Measurements from ENCODE around the gene YEATS4.

The YEATS4 gene

GRCh38 chr12:69337311-69338090, 22.0 kb upstream of the YEATS4 start:
- peak; percentile 16 for DNase-seq (ENCODE audit: low read depth)
- no peak overlapping the region for H3K4me3 ChIP-seq (replicated peaks; ENCODE audit: low read depth, low read length)
- TF ChIP-seq, protein P1, sequence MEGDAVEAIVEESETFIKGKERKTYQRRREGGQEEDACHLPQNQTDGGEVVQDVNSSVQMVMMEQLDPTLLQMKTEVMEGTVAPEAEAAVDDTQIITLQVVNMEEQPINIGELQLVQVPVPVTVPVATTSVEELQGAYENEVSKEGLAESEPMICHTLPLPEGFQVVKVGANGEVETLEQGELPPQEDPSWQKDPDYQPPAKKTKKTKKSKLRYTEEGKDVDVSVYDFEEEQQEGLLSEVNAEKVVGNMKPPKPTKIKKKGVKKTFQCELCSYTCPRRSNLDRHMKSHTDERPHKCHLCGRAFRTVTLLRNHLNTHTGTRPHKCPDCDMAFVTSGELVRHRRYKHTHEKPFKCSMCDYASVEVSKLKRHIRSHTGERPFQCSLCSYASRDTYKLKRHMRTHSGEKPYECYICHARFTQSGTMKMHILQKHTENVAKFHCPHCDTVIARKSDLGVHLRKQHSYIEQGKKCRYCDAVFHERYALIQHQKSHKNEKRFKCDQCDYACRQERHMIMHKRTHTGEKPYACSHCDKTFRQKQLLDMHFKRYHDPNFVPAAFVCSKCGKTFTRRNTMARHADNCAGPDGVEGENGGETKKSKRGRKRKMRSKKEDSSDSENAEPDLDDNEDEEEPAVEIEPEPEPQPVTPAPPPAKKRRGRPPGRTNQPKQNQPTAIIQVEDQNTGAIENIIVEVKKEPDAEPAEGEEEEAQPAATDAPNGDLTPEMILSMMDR (IDR thresholded peaks at IDR 0.05; ENCODE audit: low read length, missing control alignments), result no peak

DNA sequence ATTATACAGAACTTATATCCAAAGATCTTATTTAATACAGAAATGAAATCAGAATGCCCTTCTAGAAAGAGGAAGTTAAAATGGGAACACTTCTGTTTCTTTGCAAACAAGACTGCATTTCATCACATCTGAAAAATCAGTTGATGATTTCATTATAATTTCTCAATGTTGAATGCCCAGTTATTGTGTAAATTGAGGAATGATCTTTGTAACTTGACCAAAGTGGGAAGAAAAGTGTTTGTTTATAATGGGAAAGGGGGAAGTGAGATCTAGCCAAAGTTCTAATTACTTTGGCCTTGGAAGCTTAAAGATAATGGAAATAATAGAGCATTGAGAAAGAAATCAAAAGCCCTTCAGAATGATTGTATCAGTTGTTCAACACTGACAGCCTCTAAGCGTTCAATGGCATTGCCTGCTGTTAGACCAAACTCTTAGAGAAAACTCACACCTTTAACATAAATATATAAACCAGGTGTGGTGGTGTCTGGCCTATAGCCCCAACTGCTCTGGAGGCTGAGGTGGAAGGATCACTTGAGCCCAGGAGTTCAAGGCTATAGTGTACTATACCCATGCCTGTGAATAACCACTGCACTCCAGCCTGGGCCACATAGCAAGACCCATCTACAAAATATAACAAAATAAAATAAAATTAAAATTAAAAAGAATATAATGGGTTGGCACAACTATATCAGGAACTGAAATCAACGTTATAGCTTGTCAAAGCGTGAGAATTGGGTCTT, 21.3 kb upstream of the YEATS4 start:
- H3K4me3 ChIP-seq (replicated peaks; ENCODE audit: low read depth, low read length), result no peak overlapping the region
- TF ChIP-seq, protein P1 (IDR thresholded peaks at IDR 0.05; ENCODE audit: low read length, missing control alignments), result no peak
- DNase-seq (ENCODE audit: low read depth), result peak; percentile 18

- DNase-seq (ENCODE audit: low read depth), result no peak
- no peak overlapping the region for H3K4me3 ChIP-seq (replicated peaks; ENCODE audit: low read depth, low read length)
- TF ChIP-seq, protein P1 (IDR thresholded peaks at IDR 0.05; ENCODE audit: low read length, missing control alignments), result no peak
Observed at GRCh38 chr12:69338936-69339335, 20.6 kb upstream of the YEATS4 start.

- H3K4me3 ChIP-seq (replicated peaks; ENCODE audit: low read depth, low read length), result no peak overlapping the region
Observed at GRCh38 chr12:69339999-69340398, 19.5 kb upstream of the YEATS4 start.

GRCh38 chr12:69341328-69341727, 18.2 kb upstream of the YEATS4 start:
- H3K4me3 ChIP-seq (replicated peaks; ENCODE audit: low read depth, low read length), result no peak overlapping the region
- no peak for DNase-seq (ENCODE audit: low read depth)
- TF ChIP-seq, protein P1 (IDR thresholded peaks at IDR 0.05; ENCODE audit: low read length, missing control alignments), result no peak

More at GRCh38 chr12:69339999-69340398, 19.5 kb upstream of the YEATS4 start:
- TF ChIP-seq, protein P1 (IDR thresholded peaks at IDR 0.05; ENCODE audit: low read length, missing control alignments), result no peak
- no peak for DNase-seq (ENCODE audit: low read depth)

- no peak overlapping the region for H3K4me3 ChIP-seq (replicated peaks; ENCODE audit: low read depth, low read length)
- DNase-seq (ENCODE audit: low read depth), result no peak
- TF ChIP-seq, protein P1 (IDR thresholded peaks at IDR 0.05; ENCODE audit: low read length, missing control alignments), result no peak
Observed at GRCh38 chr12:69342421-69342820, 17.1 kb upstream of the YEATS4 start.

Measured in fibroblast of pulmonary artery (primary cell).